WTC11 (cell line): ENCODE results near the gene STRADB. TPM values are rescaled to one million over a fixed set of nuclear protein-coding genes. Genes with fewer than 3 reads are reported as not detected.
A peak's percentile ranks its signal among the peaks of the same experiment; 100 is the strongest.

Source experiments
- ATAC-seq: fragments of 200-7000 bp; cut with Tn5 transposase; 2 replicates; pipeline ENCODE4 v1.10.0; 2021; ENCODE audit warnings: mild to moderate bottlenecking, moderate library complexity
- CTCF ChIA-PET: fragments of 300-600 bp; sonication (Branson Sonifier 250); formaldehyde crosslinking; loops from one replicate; lab custom pipeline; 2021; ENCODE audit warnings: antibody characterized with exemption; lab: Charles Lee
- POLR2A ChIA-PET: fragments of 350-600 bp; sonication (Branson Sonifier 250); formaldehyde crosslinking; loops from one replicate; lab custom pipeline; 2021; ENCODE audit warnings: antibody characterized with exemption; lab: Charles Lee
- DNase-seq: peaks from one replicate; pipeline ENCODE4 v3.0.0; 2021; ENCODE audit warnings: low spot score
- H3K27ac Mint-ChIP-seq: 2 replicates; pipeline ENCODE4 v1.8.0; 2021; ENCODE audit warnings: mixed read lengths
- H3K27me3 Mint-ChIP-seq: 2 replicates; pipeline ENCODE4 v1.8.0; 2021; ENCODE audit warnings: low read depth, mild to moderate bottlenecking, moderate library complexity, mixed read lengths
- H3K36me3 Mint-ChIP-seq: 2 replicates; pipeline ENCODE4 v1.8.0; 2021; ENCODE audit warnings: mixed read lengths
- H3K4me1 Mint-ChIP-seq: 2 replicates; pipeline ENCODE4 v1.8.0; 2022; ENCODE audit warnings: mixed read lengths
- H3K4me3 Mint-ChIP-seq: 2 replicates; pipeline ENCODE4 v1.8.0; 2021; ENCODE audit warnings: mild to moderate bottlenecking, moderate library complexity, mixed read lengths
- H3K9me3 Mint-ChIP-seq: 2 replicates; pipeline ENCODE4 v1.8.0; 2021; ENCODE audit warnings: mixed read lengths
- ATF6 ChIP-seq: sonication (generic); formaldehyde crosslinking; IDR thresholded peaks from 2 replicates; pipeline ENCODE4 v1.8.1; 2023; ENCODE audit warnings: mild to moderate bottlenecking, missing genetic modification reagents
- E2F1 ChIP-seq: sonication (generic); formaldehyde crosslinking; IDR thresholded peaks from 2 replicates; pipeline ENCODE4 v1.8.0; 2022; ENCODE audit warnings: mild to moderate bottlenecking, missing genetic modification reagents
- E2F5 ChIP-seq: sonication (generic); formaldehyde crosslinking; IDR thresholded peaks from 2 replicates; pipeline ENCODE4 v1.8.1; 2022; ENCODE audit warnings: mild to moderate bottlenecking, moderate library complexity, missing genetic modification reagents
- ETV6 ChIP-seq: sonication (generic); formaldehyde crosslinking; IDR thresholded peaks from 2 replicates; pipeline ENCODE4 v1.8.1; 2022; ENCODE audit warnings: mild to moderate bottlenecking, missing genetic modification reagents
- FOXJ3 ChIP-seq: sonication (generic); formaldehyde crosslinking; IDR thresholded peaks from 2 replicates; pipeline ENCODE4 v1.9.0; 2021; ENCODE audit warnings: missing genetic modification reagents, mild to moderate bottlenecking, borderline replicate concordance
- FOXP1 ChIP-seq: sonication (generic); formaldehyde crosslinking; IDR thresholded peaks from 2 replicates; pipeline ENCODE4 v1.8.0; 2022; ENCODE audit warnings: missing genetic modification reagents, mild to moderate bottlenecking, moderate library complexity, borderline replicate concordance
- GRHL2 ChIP-seq: fragments of 250-450 bp; sonication (Bioruptor Pico); IDR thresholded peaks from 2 replicates; pipeline ENCODE4 v1.8.0; 2022; ENCODE audit warnings: mild to moderate bottlenecking, moderate library complexity; ENCODE audit not compliant: insufficient replicate concordance, severe bottlenecking
- JAZF1 ChIP-seq: fragments of 250-450 bp; sonication (Bioruptor Pico); IDR thresholded peaks from 2 replicates; pipeline ENCODE4 v1.9.0; 2021; ENCODE audit warnings: moderate library complexity, mild to moderate bottlenecking, inconsistent platforms
- MAX ChIP-seq: sonication (generic); formaldehyde crosslinking; IDR thresholded peaks from 2 replicates; pipeline ENCODE4 v1.8.0; 2022; ENCODE audit warnings: mild to moderate bottlenecking, missing genetic modification reagents
- OVOL2 ChIP-seq: fragments of 250-450 bp; sonication (Bioruptor Pico); IDR thresholded peaks from 2 replicates; pipeline ENCODE4 v1.9.0; 2021; ENCODE audit warnings: mild to moderate bottlenecking, borderline replicate concordance
- SOX15 ChIP-seq: fragments of 250-450 bp; sonication (Bioruptor Pico); IDR thresholded peaks from 2 replicates; pipeline ENCODE4 v1.9.0; 2021; ENCODE audit warnings: mild to moderate bottlenecking
- TEAD1 ChIP-seq: sonication (generic); formaldehyde crosslinking; IDR thresholded peaks from 2 replicates; pipeline ENCODE4 v1.8.0; 2022; ENCODE audit warnings: mild to moderate bottlenecking, missing genetic modification reagents
- TP53 ChIP-seq: sonication (generic); formaldehyde crosslinking; IDR thresholded peaks from 2 replicates; pipeline ENCODE4 v1.8.1; 2023; ENCODE audit warnings: mild to moderate bottlenecking, missing genetic modification reagents
- ZNF121 ChIP-seq: sonication (generic); formaldehyde crosslinking; IDR thresholded peaks from 2 replicates; pipeline ENCODE4 v1.8.0; 2023; ENCODE audit warnings: missing genetic modification reagents
- ZNF423 ChIP-seq: fragments of 250-450 bp; sonication (Bioruptor Pico); IDR thresholded peaks from 2 replicates; pipeline ENCODE4 v2.1.2; 2022; ENCODE audit warnings: mild to moderate bottlenecking, moderate library complexity
- total RNA-seq: library from RNA; stranded (reverse); gene quantifications from 3 replicates; pipeline ENCODE4 v1.2.3, GENCODE V29; 2021
- TF ChIP-seq, protein P1 (sequence below): sonication (generic); formaldehyde crosslinking; IDR thresholded peaks from 2 replicates; pipeline ENCODE4 v1.8.1; 2023; ENCODE audit warnings: mild to moderate bottlenecking, missing genetic modification reagents, borderline replicate concordance
- TF ChIP-seq, protein P2 (sequence below): sonication (generic); formaldehyde crosslinking; IDR thresholded peaks from 2 replicates; pipeline ENCODE4 v1.8.1; 2023; ENCODE audit warnings: mild to moderate bottlenecking, missing genetic modification reagents

The STRADB gene
- total RNA-seq, 1 experiment from 2014 or later = 36.7 TPM

- TF ChIP-seq, protein P1, sequence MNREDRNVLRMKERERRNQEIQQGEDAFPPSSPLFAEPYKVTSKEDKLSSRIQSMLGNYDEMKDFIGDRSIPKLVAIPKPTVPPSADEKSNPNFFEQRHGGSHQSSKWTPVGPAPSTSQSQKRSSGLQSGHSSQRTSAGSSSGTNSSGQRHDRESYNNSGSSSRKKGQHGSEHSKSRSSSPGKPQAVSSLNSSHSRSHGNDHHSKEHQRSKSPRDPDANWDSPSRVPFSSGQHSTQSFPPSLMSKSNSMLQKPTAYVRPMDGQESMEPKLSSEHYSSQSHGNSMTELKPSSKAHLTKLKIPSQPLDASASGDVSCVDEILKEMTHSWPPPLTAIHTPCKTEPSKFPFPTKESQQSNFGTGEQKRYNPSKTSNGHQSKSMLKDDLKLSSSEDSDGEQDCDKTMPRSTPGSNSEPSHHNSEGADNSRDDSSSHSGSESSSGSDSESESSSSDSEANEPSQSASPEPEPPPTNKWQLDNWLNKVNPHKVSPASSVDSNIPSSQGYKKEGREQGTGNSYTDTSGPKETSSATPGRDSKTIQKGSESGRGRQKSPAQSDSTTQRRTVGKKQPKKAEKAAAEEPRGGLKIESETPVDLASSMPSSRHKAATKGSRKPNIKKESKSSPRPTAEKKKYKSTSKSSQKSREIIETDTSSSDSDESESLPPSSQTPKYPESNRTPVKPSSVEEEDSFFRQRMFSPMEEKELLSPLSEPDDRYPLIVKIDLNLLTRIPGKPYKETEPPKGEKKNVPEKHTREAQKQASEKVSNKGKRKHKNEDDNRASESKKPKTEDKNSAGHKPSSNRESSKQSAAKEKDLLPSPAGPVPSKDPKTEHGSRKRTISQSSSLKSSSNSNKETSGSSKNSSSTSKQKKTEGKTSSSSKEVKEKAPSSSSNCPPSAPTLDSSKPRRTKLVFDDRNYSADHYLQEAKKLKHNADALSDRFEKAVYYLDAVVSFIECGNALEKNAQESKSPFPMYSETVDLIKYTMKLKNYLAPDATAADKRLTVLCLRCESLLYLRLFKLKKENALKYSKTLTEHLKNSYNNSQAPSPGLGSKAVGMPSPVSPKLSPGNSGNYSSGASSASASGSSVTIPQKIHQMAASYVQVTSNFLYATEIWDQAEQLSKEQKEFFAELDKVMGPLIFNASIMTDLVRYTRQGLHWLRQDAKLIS = no peak
- TF ChIP-seq E2F1 (CRISPR knock-in tag) = no peak
- no peak for TF ChIP-seq ZNF423
- TF ChIP-seq ATF6 (CRISPR knock-in tag) = no peak
- no peak for TF ChIP-seq E2F5 (CRISPR knock-in tag)
- TF ChIP-seq TP53 (CRISPR knock-in tag) = no peak
- TF ChIP-seq, protein P2, sequence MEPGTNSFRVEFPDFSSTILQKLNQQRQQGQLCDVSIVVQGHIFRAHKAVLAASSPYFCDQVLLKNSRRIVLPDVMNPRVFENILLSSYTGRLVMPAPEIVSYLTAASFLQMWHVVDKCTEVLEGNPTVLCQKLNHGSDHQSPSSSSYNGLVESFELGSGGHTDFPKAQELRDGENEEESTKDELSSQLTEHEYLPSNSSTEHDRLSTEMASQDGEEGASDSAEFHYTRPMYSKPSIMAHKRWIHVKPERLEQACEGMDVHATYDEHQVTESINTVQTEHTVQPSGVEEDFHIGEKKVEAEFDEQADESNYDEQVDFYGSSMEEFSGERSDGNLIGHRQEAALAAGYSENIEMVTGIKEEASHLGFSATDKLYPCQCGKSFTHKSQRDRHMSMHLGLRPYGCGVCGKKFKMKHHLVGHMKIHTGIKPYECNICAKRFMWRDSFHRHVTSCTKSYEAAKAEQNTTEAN (CRISPR knock-in tag) = no peak
- TF ChIP-seq MAX (CRISPR knock-in tag) = no peak
- TF ChIP-seq, all 79 proteins: peak for 0
Measured at GRCh38 chr2:201411421-201411820, 40.1 kb upstream of the STRADB start (continued).

DNA sequence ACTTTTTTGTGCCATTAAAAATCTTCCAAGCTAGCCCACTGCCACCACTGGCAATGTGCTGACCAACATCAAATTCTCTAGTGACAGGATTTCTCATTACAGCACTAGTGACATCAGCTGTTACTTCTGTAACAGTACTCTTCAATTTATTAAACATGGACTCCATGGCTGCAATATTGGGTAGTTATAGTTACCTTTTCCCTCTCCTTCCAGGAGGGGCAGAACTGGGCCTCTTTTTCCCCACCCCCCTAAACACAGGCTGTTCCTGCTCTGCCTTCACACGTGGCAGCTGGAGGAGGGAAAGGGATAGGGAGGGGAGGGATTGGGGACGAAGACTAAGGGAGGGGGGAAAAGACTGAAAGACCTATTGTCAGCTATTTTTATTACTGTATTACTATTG is 38.4 kb upstream of the STRADB start:
- ATAC-seq = peak; percentile 67
- no peak for DNase-seq
- Mint-ChIP-seq H3K9me3 (no peaks in the 10 kb centered on the region), H3K27ac (no peak overlapping the region), H3K4me1 (no peaks in the 10 kb centered on the region), H3K4me3 (no peak overlapping the region), H3K27me3 (no peaks in the 10 kb centered on the region), H3K36me3 (no peaks in the 10 kb centered on the region)
- ChIA-PET CTCF (no interaction called here), POLR2A (interaction anchor here (0.6 kb wide), 1 partner anchor 38 kb away, joined by 3 read pairs; no protein-coding TSS in a partner anchor)
- TF ChIP-seq OVOL2 = no peak
- TF ChIP-seq, protein P2 (CRISPR knock-in tag) = no peak
- no peak for TF ChIP-seq SOX15 (CRISPR knock-in tag)
- TF ChIP-seq FOXP1 (CRISPR knock-in tag) = no peak
- no peak for TF ChIP-seq E2F1 (CRISPR knock-in tag)
- no peak for TF ChIP-seq FOXJ3 (CRISPR knock-in tag)
- TF ChIP-seq GRHL2 (CRISPR knock-in tag) = no peak
- TF ChIP-seq, protein P1 = no peak
- TF ChIP-seq TEAD1 = no peak
- TF ChIP-seq JAZF1 = no peak
- TF ChIP-seq ETV6 = no peak
- no peak for TF ChIP-seq ZNF121
